Vagina (tissue), 2 donors: ENCODE data around the gene ZRSR2. TPM values are rescaled to one million over a fixed set of nuclear protein-coding genes. Genes with fewer than 3 reads are reported as not detected.
A peak's percentile ranks its signal among the peaks of the same experiment; 100 is the strongest.

Experiments
- DNase-seq, 2 donors: peaks; one replicate each; pipeline ENCODE4 v3.0.0-alpha.2; 2017; ENCODE audit errors: extremely low spot score in 2 of 2
- H3K27ac ChIP-seq: fragments of 200-600 bp; sonication (generic); one replicate; pipeline ENCODE4 v1.5.1; 2019
- H3K27me3 ChIP-seq: fragments of 200-600 bp; sonication (generic); one replicate; pipeline ENCODE4 v1.5.1; 2019
- H3K36me3 ChIP-seq, 2 donors: fragments of 200-600 bp; sonication (generic); one replicate each; pipeline ENCODE4 v1.5.1; 2017 to 2019
- H3K4me1 ChIP-seq: fragments of 200-600 bp; sonication (generic); one replicate; pipeline ENCODE4 v1.5.1; 2019
- H3K4me3 ChIP-seq, 2 donors: fragments of 200-600 bp; sonication (generic); 1 replicate in 1 of 2; 2 replicates in 1 of 2; pipeline ENCODE4 v1.5.1; 2016 to 2019
- H3K9me3 ChIP-seq: fragments of 200-600 bp; sonication (generic); one replicate; pipeline ENCODE4 v1.5.1; 2019
- CTCF ChIP-seq, 3 experiments: fragments of 450-650 bp in 2 of 3; fragments of 200-600 bp in 1 of 3; sonication (generic) in 1 of 3; IDR thresholded peaks; one replicate each; pipeline ENCODE4 v1.5.1; 2017 to 2019; ENCODE audit warnings: antibody characterized with exemption in 3 of 3, mild to moderate bottlenecking in 2 of 3, moderate library complexity in 2 of 3
- POLR2A ChIP-seq, 2 donors: fragments of 450-650 bp; IDR thresholded peaks; one replicate each; pipeline ENCODE4 v1.6.1; 2017; ENCODE audit warnings: antibody characterized with exemption in 2 of 2, mild to moderate bottlenecking in 2 of 2, moderate library complexity in 2 of 2
- POLR2AphosphoS5 ChIP-seq, 2 donors: sonication (generic); formaldehyde crosslinking; IDR thresholded peaks; one replicate each; pipeline ENCODE4 v1.9.0; 2017; ENCODE audit warnings: antibody characterized with exemption in 2 of 2, mild to moderate bottlenecking in 2 of 2, low read depth in 1 of 2; ENCODE audit not compliant: insufficient read depth in 1 of 2
- intact Hi-C: fragments of 100-400 bp; cut with DNase I; formaldehyde crosslinking; loops from one replicate; pipeline ENCODE4 v1.15.1; 2023
- total RNA-seq: library from RNA; depleted of rRNA; stranded (reverse); fragments of >200 nt; gene quantifications from one replicate; pipeline ENCODE4 v1.2.3, GENCODE V29; 2016

The ZRSR2 gene
- total RNA-seq, 1 donor from 2014 or later = 12.5 TPM

- no peak overlapping the region for H3K4me3 ChIP-seq
- H3K36me3 ChIP-seq = peaks cover 0 to 62% of the 10 kb centered on the region in 2 donors
These were observed 8.2 kb upstream of the ZRSR2 start for GRCh38 chrX:15781961-15782699.

GRCh38 chrX:15785176-15785750, 5.0 kb upstream of the ZRSR2 start:
- TF ChIP-seq POLR2AphosphoS5 (IDR thresholded peaks at IDR 0.05; ENCODE audit: insufficient read depth in 1 of 2, low read depth in 1 of 2) (no peak), CTCF (IDR thresholded peaks at IDR 0.05) (no peak), POLR2A (IDR thresholded peaks at IDR 0.05) (no peak)
- H3K27ac ChIP-seq = no peak overlapping the region
- no peaks in the 10 kb centered on the region for H3K27me3 ChIP-seq
- no peak overlapping the region for H3K4me3 ChIP-seq
- H3K36me3 ChIP-seq = peaks cover 0 to 33% of the 10 kb centered on the region in 2 donors
- H3K4me1 ChIP-seq = peaks cover 9% of the 10 kb centered on the region
- H3K9me3 ChIP-seq = no peaks in the 10 kb centered on the region
- intact Hi-C loops = no loop called here
- no peak for DNase-seq

More at GRCh38 chrX:15781961-15782699, 8.2 kb upstream of the ZRSR2 start:
- no peak for DNase-seq
- intact Hi-C loops = no loop called here
- H3K9me3 ChIP-seq = no peaks in the 10 kb centered on the region
- H3K27ac ChIP-seq = no peak overlapping the region
- no peak for TF ChIP-seq CTCF (IDR thresholded peaks at IDR 0.05)
- no peak for TF ChIP-seq POLR2A (IDR thresholded peaks at IDR 0.05)
- no peak for TF ChIP-seq POLR2AphosphoS5 (IDR thresholded peaks at IDR 0.05; ENCODE audit: insufficient read depth in 1 of 2, low read depth in 1 of 2)
- no peaks in the 10 kb centered on the region for H3K4me1 ChIP-seq
- H3K27me3 ChIP-seq = no peaks in the 10 kb centered on the region

DNA sequence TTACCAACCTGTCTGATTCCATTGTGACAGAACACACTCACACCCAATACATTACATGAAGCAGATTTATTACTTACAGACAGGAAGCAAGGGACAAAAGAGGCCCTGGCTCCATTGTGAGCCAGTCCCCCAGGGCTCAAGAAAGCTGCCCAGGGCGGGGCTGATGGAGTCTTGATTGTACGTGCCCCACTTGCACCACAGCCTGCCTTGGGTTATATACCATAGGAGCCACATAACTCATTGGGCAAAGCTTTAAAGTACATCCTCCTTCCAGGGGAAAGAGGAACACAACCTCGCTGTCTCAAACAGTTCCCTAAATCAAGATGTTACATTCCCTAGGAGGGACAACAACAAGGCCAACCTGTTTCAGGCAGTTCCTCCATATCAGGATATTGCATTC, 3.4 kb upstream of the ZRSR2 start:
- intact Hi-C loops = no loop called here
- H3K27ac ChIP-seq = no peak overlapping the region
- no peak for TF ChIP-seq POLR2A (IDR thresholded peaks at IDR 0.05)

DNA sequence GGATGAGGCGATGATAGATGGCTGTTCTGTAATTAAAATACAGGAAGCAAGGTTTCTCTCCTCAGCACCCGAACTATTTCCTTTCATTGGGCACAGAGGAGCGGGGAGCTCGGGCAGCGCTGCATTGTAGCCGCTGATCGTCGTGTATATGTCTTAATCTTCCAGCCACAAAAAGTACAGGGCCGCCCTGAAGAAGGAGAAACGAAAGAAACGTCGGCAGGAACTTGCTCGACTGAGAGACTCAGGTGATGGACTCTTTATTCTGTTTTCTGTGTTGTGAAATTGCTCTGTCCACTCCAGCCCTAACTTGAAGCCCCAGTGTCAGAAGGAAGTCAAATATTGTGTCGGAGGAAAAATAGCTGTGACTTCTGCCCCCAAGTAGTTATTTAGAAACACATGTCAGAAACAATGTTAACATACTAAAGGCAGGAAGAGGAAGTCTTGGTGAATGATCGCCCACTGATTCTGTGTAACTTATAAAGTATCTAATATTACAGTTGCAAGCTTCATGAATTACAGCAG, 546 bp downstream of the ZRSR2 start:
- intact Hi-C loops = no loop called here
- H3K36me3 ChIP-seq = no peaks in the 10 kb centered on the region
- H3K4me3 ChIP-seq = peak overlapping the region; percentile 69 to 81
- TF ChIP-seq POLR2A (IDR thresholded peaks at IDR 0.05) (no peak), CTCF (IDR thresholded peaks at IDR 0.05) (no peak), POLR2AphosphoS5 (IDR thresholded peaks at IDR 0.05; ENCODE audit: insufficient read depth in 1 of 2, low read depth in 1 of 2) (no peak)
- DNase-seq = no peak
- H3K27me3 ChIP-seq = no peaks in the 10 kb centered on the region
- peaks cover 25% of the 10 kb centered on the region for H3K4me1 ChIP-seq
- peak overlapping the region; percentile 86 for H3K27ac ChIP-seq
- H3K9me3 ChIP-seq = no peaks in the 10 kb centered on the region

More for the DNA sequence above, 3.4 kb upstream of the ZRSR2 start:
- no peak for DNase-seq
- H3K9me3 ChIP-seq = no peaks in the 10 kb centered on the region
- H3K27me3 ChIP-seq = no peaks in the 10 kb centered on the region
- H3K36me3 ChIP-seq = peaks cover 0 to 21% of the 10 kb centered on the region in 2 donors
- H3K4me1 ChIP-seq = peaks cover 20% of the 10 kb centered on the region
- no peak overlapping the region for H3K4me3 ChIP-seq

- Histone ChIP-seq H3K27ac (no peak overlapping the region), H3K27me3 (no peaks in the 10 kb centered on the region), H3K4me1 (no peaks in the 10 kb centered on the region), H3K36me3 (peaks cover 0 to 21% of the 10 kb centered on the region in 2 donors), H3K9me3 (no peaks in the 10 kb centered on the region), H3K4me3 (no peak overlapping the region)
- DNase-seq = no peak
- TF ChIP-seq POLR2AphosphoS5 (IDR thresholded peaks at IDR 0.05; ENCODE audit: insufficient read depth in 1 of 2, low read depth in 1 of 2) (no peak), CTCF (IDR thresholded peaks at IDR 0.05) (no peak), POLR2A (IDR thresholded peaks at IDR 0.05) (no peak)
- intact Hi-C loops = no loop called here
These were observed 7.4 kb downstream of the ZRSR2 start for GRCh38 chrX:15797707-15798106.
